ENCODE data around the gene UBQLN3.

- TF ChIP-seq, protein P1, sequence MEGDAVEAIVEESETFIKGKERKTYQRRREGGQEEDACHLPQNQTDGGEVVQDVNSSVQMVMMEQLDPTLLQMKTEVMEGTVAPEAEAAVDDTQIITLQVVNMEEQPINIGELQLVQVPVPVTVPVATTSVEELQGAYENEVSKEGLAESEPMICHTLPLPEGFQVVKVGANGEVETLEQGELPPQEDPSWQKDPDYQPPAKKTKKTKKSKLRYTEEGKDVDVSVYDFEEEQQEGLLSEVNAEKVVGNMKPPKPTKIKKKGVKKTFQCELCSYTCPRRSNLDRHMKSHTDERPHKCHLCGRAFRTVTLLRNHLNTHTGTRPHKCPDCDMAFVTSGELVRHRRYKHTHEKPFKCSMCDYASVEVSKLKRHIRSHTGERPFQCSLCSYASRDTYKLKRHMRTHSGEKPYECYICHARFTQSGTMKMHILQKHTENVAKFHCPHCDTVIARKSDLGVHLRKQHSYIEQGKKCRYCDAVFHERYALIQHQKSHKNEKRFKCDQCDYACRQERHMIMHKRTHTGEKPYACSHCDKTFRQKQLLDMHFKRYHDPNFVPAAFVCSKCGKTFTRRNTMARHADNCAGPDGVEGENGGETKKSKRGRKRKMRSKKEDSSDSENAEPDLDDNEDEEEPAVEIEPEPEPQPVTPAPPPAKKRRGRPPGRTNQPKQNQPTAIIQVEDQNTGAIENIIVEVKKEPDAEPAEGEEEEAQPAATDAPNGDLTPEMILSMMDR (IDR thresholded peaks at IDR 0.05) = no peak
- no peak for TF ChIP-seq EP300 (IDR thresholded peaks at IDR 0.05)
- TF ChIP-seq POLR2A (IDR thresholded peaks at IDR 0.05) = no peak
- no peak for TF ChIP-seq POLR2AphosphoS5 (IDR thresholded peaks at IDR 0.05)
Observed at GRCh38 chr11:5489576-5490357, 20.0 kb downstream of the UBQLN3 start.

Data from upper lobe of left lung (tissue), 4 donors.